Uterus (tissue), 4 donors: Measurements from ENCODE around the gene AP2A1. TPM values are rescaled to one million over a fixed set of nuclear protein-coding genes. Genes with fewer than 3 reads are reported as not detected.

Experiments
- DNase-seq, 2 donors: peaks; one replicate each; pipeline ENCODE4 v3.0.0-alpha.2; 2019 to 2020
- H3K27ac ChIP-seq, 2 donors: fragments of 200-600 bp; sonication (generic); 1 replicate in 1 of 2; 2 replicates in 1 of 2; pipeline ENCODE4 v1.5.1; 2016 to 2018
- H3K27me3 ChIP-seq, 2 donors: fragments of 200-600 bp; sonication (generic); one replicate each; pipeline ENCODE4 v1.5.1; 2018 to 2019; ENCODE audit warnings: control low read depth in 1 of 2
- H3K36me3 ChIP-seq, 2 donors: fragments of 200-600 bp; sonication (generic); one replicate each; pipeline ENCODE4 v1.5.1; 2019; ENCODE audit warnings: control low read depth in 1 of 2
- H3K4me1 ChIP-seq, 2 donors: fragments of 200-600 bp; sonication (generic); one replicate each; pipeline ENCODE4 v1.5.1; 2018 to 2019; ENCODE audit warnings: control low read depth in 1 of 2
- H3K4me3 ChIP-seq, 2 donors: fragments of 200-600 bp; sonication (generic); 1 replicate in 1 of 2; 2 replicates in 1 of 2; pipeline ENCODE4 v1.5.1; 2018 to 2019; ENCODE audit warnings: mild to moderate bottlenecking in 1 of 2
- H3K9me3 ChIP-seq, 2 donors: fragments of 200-600 bp; sonication (generic); one replicate each; pipeline ENCODE4 v1.5.1; 2019; ENCODE audit warnings: control low read depth in 1 of 2
- CTCF ChIP-seq, 4 experiments: fragments of 200-600 bp in 2 of 4; fragments of 450-650 bp in 2 of 4; sonication (generic) in 2 of 4; IDR thresholded peaks; one replicate each; pipeline ENCODE4 v1.5.1; 2016 to 2019; ENCODE audit warnings: antibody characterized with exemption in 4 of 4, mild to moderate bottlenecking in 2 of 4, moderate library complexity in 1 of 4
- POLR2A ChIP-seq, 2 donors: fragments of 450-650 bp; IDR thresholded peaks; one replicate each; pipeline ENCODE4 v1.6.1; 2016; ENCODE audit warnings: antibody characterized with exemption in 2 of 2, mild to moderate bottlenecking in 1 of 2, moderate library complexity in 1 of 2
- intact Hi-C: fragments of 100-400 bp; cut with DNase I; formaldehyde crosslinking; loops from one replicate; pipeline ENCODE4 v1.15.1; 2023; ENCODE audit warnings: low total_unique reads
- total RNA-seq, 4 donors: library from RNA; depleted of rRNA in 3 of 4; stranded (reverse); fragments of >200 nt in 3 of 4; gene quantifications; one replicate each; pipeline versions ENCODE4 v1.1.0 to v1.2.4, GENCODE V29; 2014 to 2023
- donor health status: DM: yes; HTN: yes; CAD: no.

Gene AP2A1
- total RNA-seq, 4 donors from 2014 or later: 47.1 to 114 (median 54.7) TPM

- intact Hi-C loops: no loop called here
- no peaks in the 10 kb centered on the region for H3K4me1 ChIP-seq
- no peaks in the 10 kb centered on the region for H3K9me3 ChIP-seq
- no peaks in the 10 kb centered on the region for H3K36me3 ChIP-seq
- H3K4me3 ChIP-seq: no peak overlapping the region
- H3K27ac ChIP-seq: no peak overlapping the region
- no peaks in the 10 kb centered on the region for H3K27me3 ChIP-seq
- TF ChIP-seq POLR2A (IDR thresholded peaks at IDR 0.05): no peak
- no peak for TF ChIP-seq CTCF (IDR thresholded peaks at IDR 0.05)
- no peak for DNase-seq
Observed at GRCh38 chr19:49846408-49846807, 79.6 kb downstream of the AP2A1 start.

- Histone ChIP-seq H3K4me3 (no peak overlapping the region), H3K27me3 (no peaks in the 10 kb centered on the region), H3K27ac (no peak overlapping the region), H3K9me3 (no peaks in the 10 kb centered on the region), H3K4me1 (peaks cover 0 to 11% of the 10 kb centered on the region in 2 donors), H3K36me3 (no peaks in the 10 kb centered on the region)
- intact Hi-C loops: no loop called here
- TF ChIP-seq CTCF (IDR thresholded peaks at IDR 0.05) (no peak), POLR2A (IDR thresholded peaks at IDR 0.05) (no peak)
- no peak for DNase-seq
Observed at GRCh38 chr19:49847731-49848696, 81.2 kb downstream of the AP2A1 start.

GRCh38 chr19:49848938-49849337, 82.1 kb downstream of the AP2A1 start:
- Histone ChIP-seq H3K4me1 (peaks cover 0 to 11% of the 10 kb centered on the region in 2 donors), H3K27me3 (no peaks in the 10 kb centered on the region), H3K9me3 (no peaks in the 10 kb centered on the region), H3K27ac (no peak overlapping the region), H3K4me3 (no peak overlapping the region), H3K36me3 (no peaks in the 10 kb centered on the region)
- TF ChIP-seq POLR2A (IDR thresholded peaks at IDR 0.05) (no peak), CTCF (IDR thresholded peaks at IDR 0.05) (no peak)
- intact Hi-C loops: no loop called here
- DNase-seq: no peak

GRCh38 chr19:49849433-49850220, 82.8 kb downstream of the AP2A1 start:
- Histone ChIP-seq H3K36me3 (no peaks in the 10 kb centered on the region), H3K4me1 (peaks cover 0 to 11% of the 10 kb centered on the region in 2 donors), H3K9me3 (no peaks in the 10 kb centered on the region), H3K27me3 (no peaks in the 10 kb centered on the region), H3K4me3 (peak overlapping the region in 1 of 2 donors; percentile 87), H3K27ac (peak overlapping the region; percentile 100)
- DNase-seq: no peak
- TF ChIP-seq CTCF (IDR thresholded peaks at IDR 0.05): no peak
- TF ChIP-seq POLR2A (IDR thresholded peaks at IDR 0.05): no peak
- intact Hi-C loops: no loop called here

- intact Hi-C loops: no loop called here
- peak; percentile 33 to 35 for DNase-seq
- no peak for TF ChIP-seq CTCF (IDR thresholded peaks at IDR 0.05)
- no peak for TF ChIP-seq POLR2A (IDR thresholded peaks at IDR 0.05)
- Histone ChIP-seq H3K27me3 (no peaks in the 10 kb centered on the region), H3K4me3 (peak overlapping the region; percentile 87 to 93), H3K27ac (peak overlapping the region; percentile 100), H3K9me3 (no peaks in the 10 kb centered on the region), H3K36me3 (no peaks in the 10 kb centered on the region), H3K4me1 (peaks cover 0 to 11% of the 10 kb centered on the region in 2 donors)
Observed at GRCh38 chr19:49850221-49850486, 83.4 kb downstream of the AP2A1 start.
